ENCODE data around the gene ALG5.

Gene ALG5, protein sequence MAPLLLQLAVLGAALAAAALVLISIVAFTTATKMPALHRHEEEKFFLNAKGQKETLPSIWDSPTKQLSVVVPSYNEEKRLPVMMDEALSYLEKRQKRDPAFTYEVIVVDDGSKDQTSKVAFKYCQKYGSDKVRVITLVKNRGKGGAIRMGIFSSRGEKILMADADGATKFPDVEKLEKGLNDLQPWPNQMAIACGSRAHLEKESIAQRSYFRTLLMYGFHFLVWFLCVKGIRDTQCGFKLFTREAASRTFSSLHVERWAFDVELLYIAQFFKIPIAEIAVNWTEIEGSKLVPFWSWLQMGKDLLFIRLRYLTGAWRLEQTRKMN

DNA sequence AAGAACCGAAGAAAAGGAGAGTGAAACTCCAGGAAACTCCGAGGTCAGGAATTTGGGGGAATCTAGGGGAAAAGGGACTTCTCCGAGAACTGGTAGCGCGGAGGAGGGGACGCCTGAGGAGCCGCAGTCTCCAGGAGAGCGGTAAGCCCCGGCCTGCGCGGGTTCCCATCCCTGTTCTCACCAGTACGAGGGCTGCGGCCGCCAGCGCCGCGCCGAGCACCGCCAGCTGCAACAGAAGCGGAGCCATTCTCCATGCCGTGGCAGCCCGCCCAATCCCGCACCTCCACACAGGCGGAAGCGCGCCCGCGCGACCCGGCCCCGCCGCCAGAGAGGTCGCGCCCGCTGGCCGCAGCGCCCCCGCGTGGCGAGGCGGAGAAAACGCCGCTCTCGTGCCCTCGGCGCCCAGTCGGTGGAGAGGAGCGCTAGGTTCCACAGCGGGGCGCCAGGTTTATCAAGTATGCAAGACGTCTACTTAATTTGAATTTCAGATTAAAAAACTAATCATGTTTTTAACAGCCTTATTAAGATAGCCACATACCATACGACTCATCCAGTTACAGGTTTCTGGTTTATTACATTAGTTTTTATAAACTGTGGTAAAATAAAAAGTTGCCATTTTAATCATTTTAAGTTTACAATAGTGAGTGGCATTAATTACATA lies at the start of gene ALG5:
ALG5 (minus strand) TSS at position 287 of the 661 bp plus-strand sequence; CDS start at position 247, 40 bp downstream.
- DNase-seq (ENCODE audit: low read depth) = peak; percentile 96

DNA sequence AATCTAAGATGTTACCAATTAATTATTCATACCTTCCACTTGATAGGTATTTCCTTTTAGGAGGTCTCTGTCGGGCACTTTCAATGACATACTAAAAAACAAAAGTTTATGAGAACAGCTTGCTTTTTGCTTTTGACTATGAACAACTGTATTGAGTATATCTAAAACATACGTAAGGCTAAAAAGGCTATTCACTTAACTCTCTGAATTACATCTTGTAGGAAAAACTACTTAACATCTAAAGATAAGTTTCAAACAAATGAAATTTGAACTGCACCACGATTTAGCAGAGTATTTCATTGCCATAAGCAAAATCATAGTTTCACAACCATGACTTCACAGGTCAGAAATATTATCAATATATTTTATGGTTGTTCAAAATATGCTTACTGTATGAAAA lies 48.7 kb upstream of the ALG5 start:
- DNase-seq (ENCODE audit: low read depth) = no peak

DNA sequence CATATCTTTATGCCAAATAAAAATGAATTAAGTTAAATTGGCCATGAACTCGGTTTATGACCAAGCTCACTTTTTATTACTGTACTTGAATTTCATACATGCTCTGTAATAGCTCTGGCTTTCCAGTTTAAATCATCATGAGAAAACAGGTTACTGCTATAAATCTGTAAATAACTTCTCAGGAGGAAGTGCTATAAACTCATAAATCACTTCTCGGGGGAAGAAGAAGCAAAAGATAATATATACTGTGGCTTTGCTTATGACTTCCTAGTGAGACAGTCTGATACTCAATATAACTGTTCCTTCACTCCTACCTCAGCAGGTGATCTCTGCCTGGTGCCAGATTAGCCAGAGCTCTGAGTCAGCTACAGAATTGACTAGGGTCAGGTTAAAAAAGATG lies 47.9 kb upstream of the ALG5 start:
- DNase-seq (ENCODE audit: low read depth) = no peak

DNA sequence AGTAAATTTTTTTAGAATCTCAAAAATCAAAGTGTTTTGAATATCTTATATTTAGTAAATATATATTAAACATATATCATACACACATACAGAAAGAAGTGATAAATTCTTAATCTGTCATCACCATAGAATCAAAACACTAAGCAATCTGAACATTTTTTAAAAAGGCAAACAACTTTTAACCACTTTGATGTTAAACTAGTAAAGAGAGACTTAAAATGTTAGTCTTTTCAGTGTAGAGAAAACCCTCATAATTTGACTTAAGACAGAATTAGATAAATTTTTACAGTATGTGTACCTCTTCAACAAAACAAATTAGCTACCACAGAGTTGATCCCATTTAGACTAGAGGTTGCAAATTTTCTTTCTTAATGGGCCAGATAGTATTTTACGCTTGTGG lies 46.9 kb upstream of the ALG5 start:
- no peak for DNase-seq (ENCODE audit: low read depth)

DNA sequence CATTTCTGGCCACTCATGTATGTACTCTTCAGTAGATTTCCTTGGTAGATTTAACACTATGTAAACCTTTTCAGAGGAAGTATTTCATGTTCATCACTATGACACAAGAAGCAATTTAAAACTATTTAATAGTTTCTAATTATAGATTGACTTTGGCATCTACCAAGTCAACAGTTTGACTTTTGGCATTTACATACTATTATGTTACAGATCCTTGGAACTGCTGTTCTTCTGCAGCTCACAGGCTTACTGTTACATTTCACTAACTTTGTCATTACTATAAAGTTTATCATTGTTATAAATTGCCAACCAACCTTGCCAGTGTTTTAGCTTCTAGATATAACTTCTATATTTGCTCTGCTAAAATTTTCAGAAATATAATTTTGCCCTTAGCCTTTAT lies 41.6 kb upstream of the ALG5 start:
- DNase-seq (ENCODE audit: low read depth) = no peak

DNA sequence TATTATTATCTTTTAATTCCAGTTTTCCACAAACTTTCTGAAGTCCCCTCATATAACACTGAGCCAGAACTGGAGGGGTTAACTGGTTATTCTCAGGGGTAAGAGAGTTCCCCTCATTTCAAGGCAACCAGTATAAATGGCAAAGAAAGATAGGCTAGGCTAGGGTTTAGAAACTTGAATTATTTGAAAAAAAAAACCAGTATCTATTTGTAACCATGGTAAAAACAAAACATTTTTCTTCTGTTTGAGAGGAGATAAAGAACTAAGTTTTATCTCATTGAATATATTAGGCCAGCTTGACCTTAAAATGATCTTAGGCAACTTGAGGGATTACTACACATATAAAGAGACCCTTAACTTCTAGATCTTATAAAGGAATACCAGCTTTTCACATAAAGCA lies 40.8 kb upstream of the ALG5 start:
- no peak for DNase-seq (ENCODE audit: low read depth)

DNA sequence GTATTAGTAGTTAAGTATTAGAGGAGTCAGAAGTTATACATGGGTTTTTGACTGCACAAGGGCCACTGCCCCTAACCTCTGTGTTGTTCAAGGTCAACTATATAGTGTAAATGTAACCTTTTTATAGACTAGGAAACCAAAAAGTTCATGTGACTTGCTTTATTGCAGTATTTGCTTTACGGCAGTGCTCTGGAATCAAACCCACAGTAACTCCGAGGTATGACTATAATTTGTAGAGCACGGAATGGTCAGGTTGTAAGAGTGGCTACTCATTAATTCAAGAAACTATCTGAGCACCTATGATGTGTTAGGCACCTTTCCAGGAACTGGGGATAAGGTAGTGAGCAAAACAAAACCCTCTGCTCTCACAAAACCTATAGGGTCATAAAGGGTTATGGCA lies 38.1 kb upstream of the ALG5 start:
- no peak for DNase-seq (ENCODE audit: low read depth)

DNA sequence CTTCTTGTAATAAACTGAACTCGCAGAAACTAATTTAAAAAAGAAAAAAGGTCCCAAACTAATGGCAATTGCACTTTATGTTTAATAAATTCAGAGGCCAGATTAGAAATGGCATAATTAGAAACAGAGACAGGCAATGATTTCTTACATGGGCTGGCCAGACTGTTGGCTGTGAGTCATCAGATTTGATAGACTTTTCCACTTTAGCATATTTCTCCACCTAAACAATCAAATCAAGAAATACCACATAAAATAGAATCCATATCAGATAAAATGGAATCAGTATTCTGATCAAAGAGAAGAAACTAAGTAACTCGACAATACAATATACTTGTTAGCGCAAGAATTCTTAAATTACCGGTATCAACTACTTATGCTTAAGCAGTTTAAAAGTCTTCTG lies 30.5 kb upstream of the ALG5 start:
- no peak for DNase-seq (ENCODE audit: low read depth)

DNA sequence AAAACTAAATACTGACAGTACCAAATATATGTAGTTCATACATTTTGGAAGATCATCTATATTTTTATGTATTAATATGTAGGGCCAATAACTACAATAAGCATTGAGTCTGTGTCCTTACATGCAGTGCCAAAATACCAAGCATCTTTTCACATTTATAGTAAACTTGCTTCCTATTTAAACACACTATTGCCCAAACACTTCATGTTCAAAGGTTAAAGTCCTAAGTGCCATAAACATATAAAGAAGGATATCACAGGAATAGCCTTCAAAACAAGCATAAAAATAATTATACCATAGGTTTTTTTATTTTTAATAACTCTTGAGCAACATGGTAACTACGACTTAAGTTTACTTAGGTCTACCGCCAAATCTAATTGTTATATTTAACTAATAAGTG lies 28.5 kb upstream of the ALG5 start:
- no peak for DNase-seq (ENCODE audit: low read depth)

DNA sequence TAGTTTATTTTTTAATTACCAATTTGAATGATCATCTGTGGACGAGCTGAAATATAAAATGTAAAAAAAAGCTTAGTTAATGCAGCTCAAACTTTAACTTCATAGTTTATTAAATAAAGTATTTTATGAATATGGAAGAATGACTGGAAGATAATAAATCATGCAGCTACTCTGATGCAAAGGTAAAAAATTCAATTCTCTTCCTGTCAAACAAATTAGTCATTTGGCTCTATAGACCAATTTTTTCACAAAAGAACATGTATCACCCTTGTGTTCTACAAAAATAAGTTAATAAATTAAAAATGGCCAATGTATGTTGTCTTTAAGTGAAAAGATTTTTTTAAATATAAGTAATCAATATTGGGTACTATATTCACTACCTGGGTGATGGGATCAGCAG lies 27.6 kb upstream of the ALG5 start:
- no peak for DNase-seq (ENCODE audit: low read depth)

DNA sequence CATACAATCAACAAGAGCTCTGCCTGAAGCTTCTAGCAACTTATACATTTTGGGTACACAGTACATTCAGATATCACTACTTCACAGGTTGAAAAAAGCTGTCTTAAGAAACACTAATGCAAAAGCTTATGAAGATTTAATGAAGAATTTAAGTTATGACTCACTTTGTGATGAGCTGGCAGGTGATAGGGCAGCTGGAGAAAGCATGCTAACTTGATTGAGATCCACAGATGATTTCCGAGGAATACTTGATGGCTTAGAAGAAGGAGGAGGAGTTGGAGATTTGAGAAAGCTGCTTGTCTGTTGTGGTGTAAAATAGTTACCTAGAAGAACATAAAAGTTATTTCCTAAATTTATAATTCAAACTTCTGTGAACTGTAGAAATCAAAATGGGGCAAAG lies 24.7 kb upstream of the ALG5 start:
- no peak for DNase-seq (ENCODE audit: low read depth)

DNA sequence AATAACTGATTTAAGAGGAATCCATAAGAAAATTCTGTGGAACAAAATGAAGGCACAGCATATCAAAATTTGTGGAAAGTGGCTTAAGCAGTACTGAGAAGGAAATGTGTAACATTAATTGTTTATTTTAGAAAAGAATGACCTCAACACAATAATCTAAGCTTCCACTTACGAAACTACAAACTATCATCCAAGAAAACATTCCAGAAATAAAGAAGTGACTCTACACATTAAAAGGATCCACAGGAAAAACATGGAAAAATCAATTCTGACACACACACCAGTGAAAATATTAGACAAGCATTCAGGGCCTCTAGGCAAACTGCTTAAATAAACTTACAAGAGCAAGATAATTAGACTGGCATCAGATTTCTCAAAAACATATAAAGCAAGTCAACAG lies 15.5 kb upstream of the ALG5 start:
- no peak for DNase-seq (ENCODE audit: low read depth)

DNA sequence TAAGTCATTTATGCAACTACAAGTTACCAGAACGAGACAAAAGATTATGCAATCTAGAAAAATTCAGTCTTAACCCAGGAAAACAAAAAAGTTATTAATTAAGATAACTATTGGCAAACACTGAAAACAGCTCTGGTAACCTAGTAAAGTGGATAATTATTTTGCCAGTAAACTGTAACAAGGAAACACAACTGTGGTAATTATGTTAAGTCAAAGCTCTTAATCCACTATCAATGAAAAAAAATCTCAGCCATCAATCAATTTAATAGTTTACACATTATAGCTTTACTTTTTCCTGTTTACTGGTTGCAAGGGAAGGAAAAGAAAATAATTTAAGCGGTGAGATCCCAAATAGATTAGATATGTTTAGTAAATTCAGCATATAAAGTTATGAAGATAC lies 12.6 kb upstream of the ALG5 start:
- DNase-seq (ENCODE audit: low read depth) = no peak

DNA sequence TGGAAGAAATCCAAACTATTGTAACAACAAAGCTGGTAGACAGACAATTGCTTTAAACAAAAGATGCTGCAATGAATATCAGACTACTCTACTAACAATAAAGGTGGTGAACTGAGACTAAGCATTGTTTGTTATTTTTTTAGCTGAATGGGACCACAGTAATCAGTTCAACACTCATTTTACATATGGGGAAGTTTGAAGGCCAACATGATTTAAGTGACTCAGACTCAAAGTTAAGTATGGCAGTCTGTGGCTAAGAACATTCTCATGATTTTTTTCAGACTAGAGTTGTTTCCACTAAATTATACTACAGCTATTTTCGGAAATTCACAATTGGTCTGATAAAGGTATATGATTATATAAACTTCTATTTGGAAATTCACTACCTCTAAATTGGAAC lies 11.9 kb upstream of the ALG5 start:
- DNase-seq (ENCODE audit: low read depth) = no peak

DNA sequence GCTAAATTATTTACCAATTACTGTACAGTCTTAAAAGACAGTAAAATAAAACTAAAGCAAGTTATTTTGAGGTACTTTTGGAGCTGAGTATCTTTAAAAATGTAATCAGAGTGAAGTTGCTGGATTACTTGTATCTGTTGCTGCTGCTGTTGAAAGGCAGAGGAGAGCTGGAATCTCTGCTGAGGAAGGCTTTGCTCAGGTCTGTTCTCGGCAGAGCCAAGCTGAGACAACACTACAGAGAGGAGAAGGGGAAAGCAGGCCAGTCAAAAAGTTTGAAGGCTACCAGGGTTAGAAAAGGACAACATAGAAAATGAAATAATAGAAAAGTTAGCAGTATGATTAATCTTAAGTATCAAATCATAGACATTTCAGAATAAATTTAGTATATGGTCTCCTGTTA lies 11.3 kb upstream of the ALG5 start:
- no peak for DNase-seq (ENCODE audit: low read depth)

DNA sequence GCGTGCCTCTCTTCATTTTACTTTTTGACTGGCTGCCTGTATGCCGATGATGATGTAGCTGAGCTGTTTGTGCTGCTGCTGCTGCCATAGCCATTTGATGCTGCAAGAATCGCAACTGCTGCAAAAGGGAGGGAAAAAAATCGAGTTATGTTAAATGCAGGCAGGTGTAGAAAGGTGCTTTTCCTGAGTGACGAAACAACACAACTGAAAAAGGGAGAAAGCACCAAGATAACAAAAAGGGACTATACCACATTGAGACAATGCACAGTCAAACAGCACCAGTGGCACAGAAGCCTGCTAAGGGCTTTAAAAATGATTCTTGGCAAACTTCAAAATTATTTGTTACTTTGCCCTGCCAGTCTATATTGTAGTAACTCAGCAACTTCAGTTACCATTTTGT lies 10.6 kb upstream of the ALG5 start:
- no peak for DNase-seq (ENCODE audit: low read depth)

DNA sequence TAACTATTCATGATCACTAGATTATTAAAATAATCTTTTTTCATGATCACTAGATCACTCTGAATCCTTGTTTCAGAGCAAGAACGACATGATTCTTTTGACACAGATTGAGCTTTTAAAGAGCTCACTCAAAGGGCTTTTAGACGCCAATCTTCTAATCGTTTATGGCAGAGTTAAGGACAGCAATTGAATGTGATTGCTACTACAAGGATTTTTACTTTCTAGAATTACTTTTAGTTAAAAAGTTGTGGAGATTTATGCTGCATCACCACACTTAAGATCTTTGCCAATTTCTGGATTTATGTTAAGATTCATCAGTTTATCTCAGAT lies 2.7 kb upstream of the ALG5 start:
- DNase-seq (ENCODE audit: low read depth) = no peak

DNA sequence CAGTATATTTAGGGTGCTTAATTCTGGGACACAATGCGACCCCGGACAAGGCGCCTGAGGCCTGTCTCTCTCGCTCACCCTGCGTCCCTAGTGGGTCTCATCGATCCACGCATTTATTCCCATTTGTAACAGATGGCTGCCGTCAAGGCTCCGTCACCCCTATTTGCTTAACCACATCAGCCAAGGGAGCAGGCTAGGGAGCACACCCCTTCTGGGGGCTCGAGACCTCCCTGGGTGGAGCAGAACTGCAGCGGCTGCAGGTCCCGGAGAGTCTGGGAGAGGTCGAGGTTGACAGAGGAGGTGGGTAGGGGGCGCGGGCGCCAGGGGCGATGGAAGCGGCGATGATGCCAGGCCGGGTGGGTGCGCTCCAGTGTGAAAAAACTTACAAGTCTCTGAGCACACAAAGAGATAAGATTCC lies 507 bp downstream of the ALG5 start:
- DNase-seq (ENCODE audit: low read depth) = peak; percentile 6

DNA sequence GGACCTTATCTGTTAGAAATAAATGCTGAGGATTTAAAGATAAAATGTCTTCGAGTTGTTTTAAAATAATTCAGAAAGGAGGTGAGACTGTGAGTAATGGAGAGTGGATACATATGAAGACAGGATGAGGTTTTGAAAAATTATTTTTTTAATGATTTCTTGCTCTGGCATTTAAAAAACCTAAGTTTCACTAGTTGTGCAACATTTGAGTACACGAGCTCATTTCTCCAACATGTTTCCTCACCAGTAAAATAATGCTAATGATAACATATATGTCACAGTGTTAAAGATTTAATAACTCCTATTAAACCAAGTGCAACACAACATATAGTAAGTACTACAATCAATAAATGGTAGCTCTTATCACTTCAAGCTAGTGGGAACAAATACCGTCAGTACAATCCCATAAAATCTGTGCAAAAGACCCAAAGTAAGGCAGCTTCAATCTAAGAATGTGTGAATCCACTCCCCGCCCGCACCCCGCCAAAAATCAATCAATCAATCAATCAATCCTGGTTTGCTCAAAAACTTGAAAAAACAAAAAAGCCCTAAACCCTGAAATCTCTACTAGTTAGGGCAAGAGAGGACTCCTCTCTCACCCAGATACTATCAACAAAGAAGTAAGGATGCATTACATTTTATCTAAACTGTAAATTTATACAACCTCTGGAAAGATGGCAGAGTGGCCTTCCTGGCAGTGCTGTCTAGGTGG lies 1.3 kb downstream of the ALG5 start:
- DNase-seq (ENCODE audit: low read depth) = no peak

DNA sequence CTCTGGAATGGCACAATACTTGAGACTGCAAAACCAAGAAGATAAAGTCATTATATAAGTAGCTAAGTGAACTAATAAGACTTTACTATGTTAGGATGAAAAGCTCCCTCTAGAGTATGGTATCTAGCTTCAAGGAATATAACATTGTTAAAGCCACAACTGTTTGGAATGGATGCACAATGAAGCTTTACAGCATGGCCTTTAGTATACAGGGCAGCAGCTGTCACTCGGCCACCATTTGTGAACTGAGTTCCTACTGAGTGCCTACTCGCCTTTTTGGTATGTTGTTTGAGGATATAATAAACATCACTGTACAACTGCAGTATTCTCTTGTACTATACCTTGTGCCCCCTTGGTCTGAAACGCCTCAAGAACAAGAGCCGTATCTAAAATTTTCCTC lies 6.8 kb downstream of the ALG5 start:
- no peak for DNase-seq (ENCODE audit: low read depth)

DNA sequence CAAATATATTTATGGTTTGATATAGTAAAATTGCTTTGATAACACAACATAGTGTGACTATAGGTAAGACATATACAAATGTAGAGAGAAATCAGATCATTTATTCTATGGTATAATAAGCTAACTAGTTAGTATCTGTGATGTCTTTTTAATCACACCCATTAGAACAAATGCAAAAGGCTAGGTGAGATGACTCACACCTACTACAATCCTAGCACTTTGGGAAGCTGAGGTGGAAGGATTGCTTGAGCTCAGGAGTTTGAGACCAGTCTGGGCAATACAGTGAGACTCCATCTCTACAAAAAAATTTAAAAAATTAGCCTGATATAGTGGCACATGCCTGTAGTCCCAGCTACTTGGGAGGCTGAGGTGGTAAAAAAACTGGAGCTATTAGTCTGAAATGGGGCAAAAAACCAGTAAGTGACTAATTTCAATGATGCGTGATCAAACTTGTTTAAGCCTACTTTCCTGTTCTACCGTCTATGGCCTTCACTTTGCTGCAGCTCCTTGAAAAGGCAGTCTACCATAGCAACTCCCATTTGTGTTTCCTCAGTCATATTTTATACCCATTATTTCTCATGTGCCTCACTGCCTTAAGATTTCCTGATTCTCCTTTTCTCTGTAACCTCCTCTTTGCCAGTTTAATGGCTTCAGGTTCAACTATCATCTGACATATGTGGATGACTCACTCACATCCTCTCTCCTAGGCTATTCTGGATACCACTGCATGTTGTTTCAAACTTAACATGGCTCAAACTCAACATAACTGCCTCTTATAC lies 12.5 kb downstream of the ALG5 start:
- DNase-seq (ENCODE audit: low read depth) = no peak

DNA sequence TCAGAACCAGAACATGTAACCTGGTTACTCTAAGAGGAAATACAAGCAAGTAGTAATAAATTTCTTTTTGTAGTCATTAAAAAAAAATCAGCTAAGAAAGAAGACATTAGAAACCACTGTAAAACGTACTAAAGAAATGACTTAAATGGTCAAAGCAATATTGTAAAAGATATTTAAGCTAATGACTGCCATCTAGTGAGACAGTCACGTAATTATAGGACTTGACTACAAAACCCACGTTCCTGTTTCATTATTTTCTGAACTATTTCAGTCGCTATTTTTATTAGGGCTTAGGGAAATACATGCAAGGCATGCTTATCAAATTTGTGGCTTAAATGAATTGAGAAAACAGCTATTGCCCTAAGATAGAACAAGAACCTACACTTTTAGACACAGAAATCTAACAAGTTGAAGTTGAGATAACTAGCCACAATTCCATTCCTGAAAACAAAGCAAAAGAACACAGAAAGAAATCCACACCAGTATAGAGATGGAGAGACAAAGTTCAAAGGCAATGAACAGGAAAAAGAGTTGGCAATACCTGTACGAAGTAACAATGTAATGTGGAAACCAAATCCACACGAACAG lies 17.9 kb downstream of the ALG5 start:
- no peak for DNase-seq (ENCODE audit: low read depth)

Measured in stimulated activated CD8-positive, alpha-beta memory T cell treated with anti-CD3 and anti-CD28 coated beads, Interleukin-15, amount 100 ng/mL, for 24 hours (primary cell).